Uterus (tissue), 4 donors: Measurements from ENCODE around the gene TAF1B. TPM values are rescaled to one million over a fixed set of nuclear protein-coding genes. Genes with fewer than 3 reads are reported as not detected.

Experiments used
- DNase-seq, 2 donors: peaks; one replicate each; pipeline ENCODE4 v3.0.0-alpha.2; 2019 to 2020
- H3K27ac ChIP-seq, 2 donors: fragments of 200-600 bp; sonication (generic); 1 replicate in 1 of 2; 2 replicates in 1 of 2; pipeline ENCODE4 v1.5.1; 2016 to 2018
- H3K27me3 ChIP-seq, 2 donors: fragments of 200-600 bp; sonication (generic); one replicate each; pipeline ENCODE4 v1.5.1; 2018 to 2019; ENCODE audit warnings: control low read depth in 1 of 2
- H3K36me3 ChIP-seq, 2 donors: fragments of 200-600 bp; sonication (generic); one replicate each; pipeline ENCODE4 v1.5.1; 2019; ENCODE audit warnings: control low read depth in 1 of 2
- H3K4me1 ChIP-seq, 2 donors: fragments of 200-600 bp; sonication (generic); one replicate each; pipeline ENCODE4 v1.5.1; 2018 to 2019; ENCODE audit warnings: control low read depth in 1 of 2
- H3K4me3 ChIP-seq, 2 donors: fragments of 200-600 bp; sonication (generic); 1 replicate in 1 of 2; 2 replicates in 1 of 2; pipeline ENCODE4 v1.5.1; 2018 to 2019; ENCODE audit warnings: mild to moderate bottlenecking in 1 of 2
- H3K9me3 ChIP-seq, 2 donors: fragments of 200-600 bp; sonication (generic); one replicate each; pipeline ENCODE4 v1.5.1; 2019; ENCODE audit warnings: control low read depth in 1 of 2
- CTCF ChIP-seq, 4 experiments: fragments of 200-600 bp in 2 of 4; fragments of 450-650 bp in 2 of 4; sonication (generic) in 2 of 4; IDR thresholded peaks; one replicate each; pipeline ENCODE4 v1.5.1; 2016 to 2019; ENCODE audit warnings: antibody characterized with exemption in 4 of 4, mild to moderate bottlenecking in 2 of 4, moderate library complexity in 1 of 4
- POLR2A ChIP-seq, 2 donors: fragments of 450-650 bp; IDR thresholded peaks; one replicate each; pipeline ENCODE4 v1.6.1; 2016; ENCODE audit warnings: antibody characterized with exemption in 2 of 2, mild to moderate bottlenecking in 1 of 2, moderate library complexity in 1 of 2
- intact Hi-C: fragments of 100-400 bp; cut with DNase I; formaldehyde crosslinking; loops from one replicate; pipeline ENCODE4 v1.15.1; 2023; ENCODE audit warnings: low total_unique reads
- total RNA-seq, 4 donors: library from RNA; depleted of rRNA in 3 of 4; stranded (reverse); fragments of >200 nt in 3 of 4; gene quantifications; one replicate each; pipeline versions ENCODE4 v1.1.0 to v1.2.4, GENCODE V29; 2014 to 2023
- donor health status: DM: yes; HTN: yes; CAD: no.

The TAF1B gene
- total RNA-seq, 4 donors from 2014 or later = 5.1 to 53.6 (median 19.0) TPM

DNA sequence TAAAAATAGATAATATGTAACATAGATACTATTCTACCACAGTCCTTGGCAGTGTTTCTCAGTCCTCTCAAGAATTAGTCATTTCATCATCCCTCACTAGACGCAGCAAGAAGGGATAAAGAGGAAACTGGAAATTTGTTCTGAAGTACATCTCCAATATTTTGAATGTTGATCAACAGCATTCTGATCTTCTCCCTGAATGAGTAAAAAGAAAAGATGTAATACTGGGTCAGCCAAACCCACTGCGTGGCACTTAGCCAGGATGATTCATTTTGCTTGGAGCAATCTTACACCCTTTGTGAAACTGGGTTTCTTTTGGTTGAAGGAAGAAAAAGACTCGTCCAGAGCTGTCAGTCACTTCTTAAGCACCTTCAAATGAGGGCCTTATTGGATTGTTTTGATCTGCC lies 54.1 kb downstream of the TAF1B start:
- no peaks in the 10 kb centered on the region for H3K36me3 ChIP-seq
- peak; percentile 77 to 83 for DNase-seq
- H3K4me1 ChIP-seq = peaks cover 0 to 4% of the 10 kb centered on the region in 2 donors
- peak overlapping the region; percentile 51 for H3K27ac ChIP-seq
- no peaks in the 10 kb centered on the region for H3K9me3 ChIP-seq
- H3K27me3 ChIP-seq = no peaks in the 10 kb centered on the region
- TF ChIP-seq POLR2A (IDR thresholded peaks at IDR 0.05) (no peak), CTCF (IDR thresholded peaks at IDR 0.05) (no peak)
- intact Hi-C loops = no loop called here
- H3K4me3 ChIP-seq = no peak overlapping the region

- Histone ChIP-seq H3K4me1 (peaks cover 0 to 4% of the 10 kb centered on the region in 2 donors), H3K27ac (peak overlapping the region; percentile 51), H3K4me3 (no peak overlapping the region), H3K9me3 (no peaks in the 10 kb centered on the region), H3K27me3 (no peaks in the 10 kb centered on the region), H3K36me3 (no peaks in the 10 kb centered on the region)
- intact Hi-C loops = no loop called here
- no peak for TF ChIP-seq POLR2A (IDR thresholded peaks at IDR 0.05)
- no peak for TF ChIP-seq CTCF (IDR thresholded peaks at IDR 0.05)
- DNase-seq = no peak
These were observed 54.6 kb downstream of the TAF1B start for GRCh38 chr2:9897846-9898245.

GRCh38 chr2:9905413-9905812 lies 62.1 kb downstream of the TAF1B start:
- Histone ChIP-seq H3K27ac (no peak overlapping the region), H3K27me3 (no peaks in the 10 kb centered on the region), H3K9me3 (no peaks in the 10 kb centered on the region), H3K4me1 (no peaks in the 10 kb centered on the region), H3K4me3 (no peak overlapping the region), H3K36me3 (no peaks in the 10 kb centered on the region)
- intact Hi-C loops = no loop called here
- TF ChIP-seq CTCF (IDR thresholded peaks at IDR 0.05) (no peak), POLR2A (IDR thresholded peaks at IDR 0.05) (no peak)
- no peak for DNase-seq

GRCh38 chr2:9907402-9907801 lies 64.1 kb downstream of the TAF1B start:
- no peak for DNase-seq
- Histone ChIP-seq H3K4me1 (no peaks in the 10 kb centered on the region), H3K4me3 (no peak overlapping the region), H3K27me3 (no peaks in the 10 kb centered on the region), H3K27ac (no peak overlapping the region), H3K9me3 (no peaks in the 10 kb centered on the region), H3K36me3 (no peaks in the 10 kb centered on the region)
- no peak for TF ChIP-seq CTCF (IDR thresholded peaks at IDR 0.05)
- TF ChIP-seq POLR2A (IDR thresholded peaks at IDR 0.05) = no peak
- intact Hi-C loops = no loop called here

DNA sequence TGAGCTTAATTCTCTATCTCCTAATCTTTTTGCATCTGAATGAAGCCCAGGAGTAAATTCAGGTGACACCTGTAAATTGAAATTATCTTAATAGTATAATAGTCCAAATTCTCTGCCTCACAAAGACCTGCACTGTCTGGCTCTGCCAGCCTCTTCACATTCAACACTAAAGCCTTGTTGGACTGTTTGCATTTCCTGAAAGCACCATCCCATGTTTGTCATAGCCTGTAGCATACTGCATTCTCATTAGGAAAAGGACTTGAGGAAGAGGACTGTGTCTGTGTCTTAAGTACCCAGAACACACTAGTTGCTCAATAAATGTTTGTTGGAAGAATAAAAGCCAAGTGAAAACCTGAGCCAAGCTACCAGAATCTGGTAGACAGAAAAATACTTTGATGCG lies 65.4 kb downstream of the TAF1B start:
- Histone ChIP-seq H3K27me3 (no peaks in the 10 kb centered on the region), H3K36me3 (no peaks in the 10 kb centered on the region), H3K27ac (no peak overlapping the region), H3K9me3 (no peaks in the 10 kb centered on the region), H3K4me1 (no peaks in the 10 kb centered on the region), H3K4me3 (no peak overlapping the region)
- TF ChIP-seq POLR2A (IDR thresholded peaks at IDR 0.05) (no peak), CTCF (IDR thresholded peaks at IDR 0.05) (no peak)
- intact Hi-C loops = no loop called here
- DNase-seq = no peak
